GM23248 (cell line): Measurements from ENCODE around the gene WWTR1. TPM values are rescaled to one million over a fixed set of nuclear protein-coding genes. Genes with fewer than 3 reads are reported as not detected.

Source experiments
- DNase-seq: peaks from one replicate; pipeline ENCODE4 v3.0.0-alpha.2; 2015
- H2AFZ ChIP-seq: fragments of 200-600 bp; sonication (generic); 2 replicates; pipeline ENCODE4 v1.6.1; 2016; ENCODE audit warnings: antibody characterized with exemption
- H3F3A ChIP-seq: fragments of 200-600 bp; sonication (generic); 2 replicates; pipeline ENCODE4 v1.6.1; 2016; ENCODE audit warnings: mild to moderate bottlenecking, antibody characterized with exemption, mixed run types; ENCODE audit not compliant: insufficient read depth
- H3K27ac ChIP-seq: fragments of 200-600 bp; sonication (generic); 2 replicates; pipeline ENCODE4 v1.5.1; 2016; ENCODE audit warnings: mild to moderate bottlenecking
- H3K27me3 ChIP-seq: fragments of 200-600 bp; sonication (generic); replicated peaks from 2 replicates; pipeline ENCODE4 v1.6.1; 2016; ENCODE audit warnings: mild to moderate bottlenecking; ENCODE audit not compliant: insufficient read depth
- H3K36me3 ChIP-seq: fragments of 200-600 bp; sonication (generic); 2 replicates; pipeline ENCODE4 v1.6.1; 2016; ENCODE audit warnings: low read depth, mild to moderate bottlenecking
- H3K4me1 ChIP-seq: fragments of 200-600 bp; sonication (generic); 2 replicates; pipeline ENCODE4 v1.6.1; 2016; ENCODE audit warnings: mild to moderate bottlenecking; ENCODE audit not compliant: insufficient read depth
- H3K4me2 ChIP-seq: fragments of 200-600 bp; sonication (generic); one replicate; pipeline ENCODE4 v1.6.1; 2016; ENCODE audit warnings: mild to moderate bottlenecking; ENCODE audit not compliant: unreplicated experiment
- H3K4me3 ChIP-seq: fragments of 200-600 bp; sonication (generic); 2 replicates; pipeline ENCODE4 v1.5.1; 2016; ENCODE audit warnings: mild to moderate bottlenecking
- H3K79me2 ChIP-seq: fragments of 200-600 bp; sonication (generic); 2 replicates; pipeline ENCODE4 v1.6.1; 2016; ENCODE audit warnings: mild to moderate bottlenecking; ENCODE audit not compliant: insufficient read depth
- H3K9ac ChIP-seq: fragments of 200-600 bp; sonication (generic); 2 replicates; pipeline ENCODE4 v1.6.1; 2016; ENCODE audit warnings: mild to moderate bottlenecking
- H3K9me2 ChIP-seq: fragments of 200-600 bp; sonication (generic); 2 replicates; pipeline ENCODE4 v1.6.1; 2016; ENCODE audit warnings: mixed run types, mild to moderate bottlenecking, moderate library complexity; ENCODE audit not compliant: insufficient read depth
- H3K9me3 ChIP-seq: fragments of 200-600 bp; sonication (generic); one replicate; pipeline ENCODE4 v1.6.1; 2017; ENCODE audit warnings: low read depth
- H4K20me1 ChIP-seq: fragments of 200-600 bp; sonication (generic); 2 replicates; pipeline ENCODE4 v1.6.0; 2016; ENCODE audit not compliant: insufficient read depth
- EZH2 ChIP-seq: fragments of 200-600 bp; sonication (generic); IDR thresholded peaks from 2 replicates; pipeline ENCODE4 v1.6.1; 2018; ENCODE audit warnings: antibody characterized with exemption, mild to moderate bottlenecking; ENCODE audit not compliant: insufficient read depth, poor library complexity, severe bottlenecking
- EZH2phosphoT487 ChIP-seq: fragments of 200-600 bp; sonication (generic); IDR thresholded peaks from 2 replicates; pipeline ENCODE4 v1.6.1; 2018; ENCODE audit warnings: antibody characterized with exemption, moderate library complexity, mild to moderate bottlenecking, low read depth; ENCODE audit not compliant: insufficient read depth
- WGBS, 2 experiments: methylation state at CpG; one replicate each; pipeline ENCODE4 v1.1.6; 2015 to 2017; ENCODE audit warnings: low lambda C conversion rate in 2 of 2, low coverage in 1 of 2; ENCODE audit errors: missing lambda C conversion rate in 2 of 2; 5-methylcytosine and 5-hydroxymethylcytosine counted together
- in situ Hi-C: fragments of 300-500 bp; cut with MboI; formaldehyde crosslinking; loops from 2 replicates; pipeline ENCODE4 v1.15.0; 2020
- polyA plus RNA-seq: library from polyadenylated mRNA; unstranded; fragments of >200 nt; fragmentation: Nextera tagmentation; extraction: Ambion mirVana; gene quantifications from 2 replicates; pipeline ENCODE4 v1.2.1, GENCODE V29; 2016
- total RNA-seq: library from RNA; depleted of rRNA; stranded (reverse); fragments of >200 nt; shearing (Covaris generic); gene quantifications from 2 replicates; pipeline ENCODE4 v1.2.3, GENCODE V29; 2014

Gene WWTR1
- total and polyA plus RNA-seq, 2 experiments from 2014 or later = 53.3 to 75.7 TPM

- in situ Hi-C loops = no loop called here
- TF ChIP-seq EZH2phosphoT487 (no peak), EZH2 (no peak)
- Histone ChIP-seq H4K20me1 (no peaks in the 10 kb centered on the region), H2AFZ (no peak overlapping the region), H3K9me2 (no peaks in the 10 kb centered on the region), H3K9ac (peak overlapping the region; percentile 53), H3K36me3 (no peaks in the 10 kb centered on the region), H3K27me3 (no peaks in the 10 kb centered on the region), H3K27ac (peak overlapping the region; percentile 91), H3K9me3 (no peaks in the 10 kb centered on the region), H3K4me2 (peak overlapping the region; percentile 58), H3K4me1 (peaks cover 93% of the 10 kb centered on the region), H3F3A (peaks cover 74% of the 10 kb centered on the region), H3K79me2 (peaks cover 66% of the 10 kb centered on the region), H3K4me3 (peak overlapping the region; percentile 36)
- WGBS, 2 experiments = 18 to 23% methylated on average over 4 of the region's 4 CpGs
- peak; percentile 85 for DNase-seq
Observed at GRCh38 chr3:149579838-149580542, 77.8 kb downstream of the WWTR1 start.

GRCh38 chr3:149579161-149579560, 78.7 kb downstream of the WWTR1 start:
- Histone ChIP-seq H3K4me1 (peaks cover 93% of the 10 kb centered on the region), H4K20me1 (no peaks in the 10 kb centered on the region), H2AFZ (no peak overlapping the region), H3K4me2 (peak overlapping the region; percentile 58), H3K9me2 (no peaks in the 10 kb centered on the region), H3K9me3 (no peaks in the 10 kb centered on the region), H3K9ac (peak overlapping the region; percentile 53), H3K27ac (peak overlapping the region; percentile 91), H3K4me3 (peak overlapping the region; percentile 36; the same call in 1 of the 2 replicates), H3K27me3 (no peaks in the 10 kb centered on the region), H3K79me2 (peaks cover 63% of the 10 kb centered on the region), H3K36me3 (no peaks in the 10 kb centered on the region), H3F3A (peaks cover 79% of the 10 kb centered on the region)
- WGBS, 2 experiments = 77 to 90% methylated on average over 1 of the region's 1 CpG
- in situ Hi-C loops = no loop called here
- DNase-seq = no peak
- no peak for TF ChIP-seq EZH2phosphoT487
- no peak for TF ChIP-seq EZH2

- Histone ChIP-seq H3K79me2 (peaks cover 62% of the 10 kb centered on the region), H3K4me1 (peaks cover 94% of the 10 kb centered on the region)
- in situ Hi-C loops = no loop called here
Observed at GRCh38 chr3:149577801-149578200, 80.0 kb downstream of the WWTR1 start.

GRCh38 chr3:149575961-149576564, 81.8 kb downstream of the WWTR1 start:
- peaks cover 94% of the 10 kb centered on the region for H3F3A ChIP-seq
- H3K4me2 ChIP-seq = peak overlapping the region; percentile 84
- peaks cover 67% of the 10 kb centered on the region for H3K79me2 ChIP-seq
- in situ Hi-C loops = no loop called here
- H3K9me2 ChIP-seq = no peaks in the 10 kb centered on the region
- peak overlapping the region; percentile 98 for H3K27ac ChIP-seq
- 0 out of 2 replicates have a peak, but pooled peaks cover 6% of the 10 kb centered on the region for H3K36me3 ChIP-seq
- peak; percentile 97 for DNase-seq
- H3K9ac ChIP-seq = peak overlapping the region; percentile 80
- no peaks in the 10 kb centered on the region for H3K9me3 ChIP-seq
- no peak overlapping the region for H2AFZ ChIP-seq
- H3K4me1 ChIP-seq = peaks cover 95% of the 10 kb centered on the region
- WGBS, 2 experiments = 0 to 4% methylated on average over 5 of the region's 5 CpGs
- no peaks in the 10 kb centered on the region for H3K27me3 ChIP-seq
- no peaks in the 10 kb centered on the region for H4K20me1 ChIP-seq
- H3K4me3 ChIP-seq = peak overlapping the region; percentile 51
- TF ChIP-seq EZH2phosphoT487 = no peak
- no peak for TF ChIP-seq EZH2

More at GRCh38 chr3:149577801-149578200, 80.0 kb downstream of the WWTR1 start:
- 85 to 90% methylated on average over 2 of the region's 2 CpGs for WGBS, 2 experiments
- Histone ChIP-seq H4K20me1 (no peaks in the 10 kb centered on the region), H3K4me2 (no peak overlapping the region), H3K27ac (no peak overlapping the region), H3F3A (peaks cover 90% of the 10 kb centered on the region), H2AFZ (no peak overlapping the region), H3K9me3 (no peaks in the 10 kb centered on the region), H3K9me2 (no peaks in the 10 kb centered on the region), H3K9ac (no peak overlapping the region), H3K27me3 (no peaks in the 10 kb centered on the region), H3K4me3 (no peak overlapping the region), H3K36me3 (no peaks in the 10 kb centered on the region)
- no peak for DNase-seq
- TF ChIP-seq EZH2phosphoT487 (no peak), EZH2 (no peak)
